GF-D8 (cell line): ENCODE data around the gene TANGO2.

Source experiments
- DNase-seq: peaks from one replicate; lab custom pipeline; 2025; lab: John Stamatoyannopoulos, UW

TANGO2 gene

DNA sequence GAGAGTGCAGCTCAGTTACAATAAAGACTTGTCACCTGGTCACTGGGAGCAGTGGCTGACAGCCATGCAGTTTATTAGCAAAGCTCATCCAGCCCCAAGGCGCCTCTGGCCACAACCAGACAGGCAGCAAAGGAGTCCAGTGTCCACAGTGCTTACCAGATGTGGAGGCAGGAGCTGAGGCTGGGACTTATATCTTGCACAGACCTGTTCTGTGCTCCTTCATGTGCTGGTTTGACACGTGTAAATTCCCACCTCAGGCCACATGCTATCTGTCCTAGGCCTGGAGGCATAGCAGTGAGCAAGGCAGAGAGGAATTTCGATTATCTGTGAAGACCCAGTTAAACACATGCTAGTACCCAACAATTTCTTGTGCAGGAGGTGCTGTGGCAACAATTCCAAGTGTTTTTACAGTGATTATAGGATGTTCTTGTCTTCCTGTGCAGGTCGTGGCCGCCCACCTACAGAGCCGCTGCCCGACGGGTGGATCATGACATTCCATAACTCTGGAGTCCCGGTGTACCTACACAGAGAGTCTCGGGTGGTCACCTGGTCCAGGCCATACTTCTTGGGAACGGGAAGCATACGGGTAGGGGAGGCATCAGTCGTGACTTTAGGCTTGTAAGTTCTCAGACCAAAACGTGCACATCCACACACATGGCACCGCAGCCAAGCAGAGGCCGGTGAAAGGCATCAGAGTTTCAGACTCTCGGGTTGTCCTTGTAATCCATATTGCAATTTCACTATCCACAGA, 68.5 kb downstream of the TANGO2 start:
- no peak for DNase-seq

DNA sequence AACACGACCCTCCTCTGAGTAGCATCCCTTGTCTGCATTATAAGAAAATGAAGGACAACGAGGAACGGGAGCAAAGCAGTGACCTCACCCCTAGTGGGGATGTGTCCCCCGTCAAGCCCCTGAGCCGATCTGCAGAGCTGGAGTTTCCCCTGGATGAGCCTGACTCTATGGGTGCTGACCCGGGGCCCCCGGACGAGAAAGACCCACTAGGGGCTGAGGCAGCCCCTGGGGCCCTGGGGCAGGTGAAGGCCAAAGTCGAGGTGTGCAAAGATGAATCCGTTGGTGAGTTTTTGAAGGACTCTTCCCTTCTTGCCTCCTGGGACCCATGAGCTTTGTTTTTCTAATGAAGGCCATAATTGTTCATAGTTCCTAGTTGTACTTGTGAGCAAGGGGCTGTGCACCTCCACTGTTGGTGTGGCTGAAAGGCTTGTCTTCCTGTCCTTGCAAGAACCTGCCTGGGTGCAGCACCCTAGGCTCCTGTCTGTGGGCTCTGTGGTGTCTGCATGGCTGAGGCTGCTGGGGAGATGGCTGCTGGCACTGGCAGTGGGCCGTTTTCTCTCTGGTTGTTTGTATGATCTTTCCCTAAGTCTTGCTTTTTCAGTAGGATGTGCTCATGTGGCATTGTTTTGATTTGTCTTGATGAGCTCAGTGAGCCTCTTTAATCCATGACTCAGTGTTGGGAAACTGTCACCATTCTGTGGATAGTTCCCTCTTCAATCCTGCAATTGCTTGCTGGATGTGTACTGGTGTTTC, 69.2 kb downstream of the TANGO2 start:
- DNase-seq = no peak

DNA sequence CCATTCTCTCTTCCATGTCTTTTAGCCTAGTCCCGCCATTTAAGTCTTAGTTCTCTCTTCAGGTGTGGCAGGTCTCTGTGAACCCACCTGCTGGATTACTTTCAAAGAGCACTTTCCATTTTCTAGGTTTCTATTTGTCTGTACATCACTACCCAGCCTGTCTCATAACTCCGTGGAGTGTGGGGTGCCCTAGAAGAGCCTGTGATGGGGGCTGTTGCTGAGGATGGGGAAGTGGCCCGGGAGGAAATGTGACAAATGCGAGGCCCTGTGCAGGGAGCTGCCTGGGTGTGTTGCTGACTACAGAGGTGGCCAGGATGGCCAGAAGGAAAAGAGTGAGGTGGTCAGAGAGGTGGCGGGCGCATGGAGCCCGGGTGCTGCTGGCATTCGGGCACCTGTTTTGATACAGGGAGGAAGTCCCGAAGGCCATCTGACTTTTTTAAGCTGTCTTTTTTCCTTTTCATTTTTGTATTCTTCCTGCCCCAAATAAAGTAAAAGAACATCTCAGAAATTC, 69.9 kb downstream of the TANGO2 start:
- DNase-seq = no peak

DNA sequence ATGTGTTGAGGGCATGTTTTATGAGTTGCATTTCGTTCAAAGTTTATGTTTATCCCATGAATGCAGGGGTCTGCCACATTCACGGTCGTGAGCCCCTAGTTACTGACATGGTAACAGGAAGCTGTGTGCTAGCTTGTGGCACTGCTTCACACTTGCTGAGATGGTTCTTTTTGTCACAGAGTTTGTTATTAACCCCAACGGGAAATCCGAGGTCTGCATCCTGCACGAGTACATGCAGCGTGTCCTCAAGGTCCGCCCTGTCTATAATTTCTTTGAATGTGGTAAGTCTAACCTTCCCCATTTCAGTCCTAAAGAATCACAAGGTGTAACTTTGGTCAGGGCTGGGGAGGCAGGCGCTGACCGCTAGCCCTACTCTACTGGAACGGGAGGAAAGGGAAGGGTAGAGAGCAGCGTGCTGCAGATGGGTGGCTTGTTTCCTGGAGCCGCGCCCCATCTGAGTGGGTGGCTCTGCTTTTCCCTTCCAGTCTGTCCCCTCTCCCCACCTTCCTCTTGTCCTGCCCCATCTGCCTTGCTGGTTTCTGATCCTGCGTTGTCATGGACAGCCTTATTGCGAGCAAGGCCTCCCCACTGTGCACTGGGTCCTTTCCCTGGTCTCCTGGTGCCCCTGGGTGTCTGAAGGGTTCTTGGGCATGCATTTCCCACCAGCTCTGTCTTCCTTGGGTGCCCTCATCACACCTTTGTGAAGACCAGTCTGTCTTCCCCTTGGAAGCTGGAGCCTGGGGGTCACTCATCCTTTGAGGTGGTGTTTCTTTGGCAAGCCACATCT, 71.0 kb downstream of the TANGO2 start:
- no peak for DNase-seq

DNA sequence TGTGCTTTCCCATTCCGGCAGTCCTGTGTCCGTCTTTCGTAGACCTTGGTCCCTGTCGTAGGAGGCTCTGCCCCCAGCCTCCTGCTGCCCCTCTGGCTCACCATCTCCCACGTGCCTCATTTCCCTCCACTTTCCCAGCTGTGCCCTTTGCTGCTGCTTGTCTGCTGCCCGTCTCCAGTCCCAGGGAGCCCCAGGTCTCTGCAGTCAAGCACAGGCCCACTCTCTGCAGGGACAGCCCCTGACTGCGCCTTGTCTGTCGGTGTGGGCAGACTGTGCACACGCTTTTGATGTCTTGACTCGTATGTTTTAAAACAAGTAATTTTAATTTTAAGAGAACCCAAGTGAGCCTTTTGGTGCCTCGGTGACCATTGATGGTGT, 71.6 kb downstream of the TANGO2 start:
- no peak for DNase-seq

DNA sequence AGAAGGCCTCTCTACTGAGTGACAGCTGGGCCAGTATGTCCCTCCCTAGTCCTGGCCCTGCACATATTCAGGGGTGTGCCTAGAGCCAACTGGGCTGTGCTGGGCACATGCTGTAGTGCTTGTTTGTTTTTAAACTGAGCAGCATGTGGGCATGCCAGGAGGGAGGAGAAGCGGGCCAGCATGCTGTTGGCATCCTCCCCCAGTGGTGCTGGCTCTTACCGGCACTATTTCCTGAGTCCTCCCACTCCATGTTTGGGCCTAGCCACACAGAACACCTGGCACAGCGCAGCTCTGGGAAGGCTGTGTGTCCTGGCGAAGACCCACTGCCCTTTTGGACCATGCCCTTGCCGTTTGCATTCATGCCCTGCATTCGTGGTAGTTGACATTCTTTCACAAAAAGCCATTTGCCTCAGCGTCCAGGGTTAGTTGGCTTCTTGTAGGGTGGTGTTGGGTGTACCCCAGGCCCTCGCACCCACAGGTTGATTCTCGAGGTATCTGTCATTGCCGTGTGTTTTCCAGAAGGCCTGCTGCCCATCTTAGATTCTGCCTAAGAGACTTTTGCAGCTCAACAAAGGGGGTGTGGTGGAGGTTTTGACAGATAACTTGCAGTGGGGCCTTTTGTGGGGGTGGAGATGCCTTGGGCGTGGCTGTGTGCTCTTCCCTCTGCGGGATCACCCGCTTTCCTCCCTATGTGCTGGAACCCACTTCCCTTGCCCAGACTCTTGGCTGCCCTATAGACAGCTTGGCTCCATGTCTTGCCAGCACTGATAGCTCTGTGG, 72.7 kb downstream of the TANGO2 start:
- DNase-seq = no peak

DNA sequence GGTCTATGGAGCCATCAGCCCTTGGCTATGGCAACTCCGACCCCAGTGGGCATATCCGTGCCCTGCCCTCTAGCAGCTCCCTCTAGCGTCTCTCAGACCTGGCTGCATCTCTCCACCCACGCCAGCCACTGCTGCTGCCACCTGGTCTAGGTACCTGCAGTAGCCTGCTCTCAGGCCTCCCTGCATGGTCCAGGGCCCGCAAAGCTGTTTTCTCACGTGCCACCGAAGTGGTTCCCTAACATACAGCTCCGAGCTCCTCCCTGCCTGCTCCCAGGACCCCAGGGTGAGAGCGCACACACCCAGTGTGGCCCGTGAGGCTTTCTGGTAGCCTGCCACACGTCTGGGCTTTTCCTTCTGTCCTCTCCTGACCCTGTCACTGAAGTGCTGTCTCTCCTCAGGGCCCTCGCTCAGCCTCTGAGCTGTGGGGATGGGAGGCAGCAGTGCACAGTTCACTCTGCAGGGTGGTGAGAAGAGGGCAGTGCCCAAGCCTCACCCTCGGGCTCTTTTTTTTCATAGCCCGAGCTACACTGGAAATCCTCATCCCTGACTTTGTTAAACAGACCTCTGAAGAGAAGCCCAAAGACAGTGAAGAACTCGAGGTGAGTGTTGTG, 73.4 kb downstream of the TANGO2 start:
- DNase-seq = no peak

DNA sequence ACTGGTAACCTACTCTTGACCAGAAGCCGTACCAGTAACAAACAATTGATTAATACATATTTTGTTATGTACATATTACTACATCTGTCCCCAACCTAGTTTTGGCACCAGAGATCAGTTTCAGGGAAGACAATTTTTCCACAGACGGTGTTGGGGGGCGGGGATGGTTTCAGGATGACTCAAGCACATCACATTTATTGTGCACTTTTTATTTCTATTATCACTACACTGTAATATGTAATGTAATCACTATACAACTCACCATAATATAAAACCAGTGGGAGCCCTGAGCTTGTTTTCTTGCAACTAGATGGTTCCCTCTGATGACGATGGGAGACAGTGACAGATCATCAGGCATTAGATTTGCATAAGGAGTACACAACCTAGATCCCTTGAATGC, 74.6 kb downstream of the TANGO2 start:
- no peak for DNase-seq

DNA sequence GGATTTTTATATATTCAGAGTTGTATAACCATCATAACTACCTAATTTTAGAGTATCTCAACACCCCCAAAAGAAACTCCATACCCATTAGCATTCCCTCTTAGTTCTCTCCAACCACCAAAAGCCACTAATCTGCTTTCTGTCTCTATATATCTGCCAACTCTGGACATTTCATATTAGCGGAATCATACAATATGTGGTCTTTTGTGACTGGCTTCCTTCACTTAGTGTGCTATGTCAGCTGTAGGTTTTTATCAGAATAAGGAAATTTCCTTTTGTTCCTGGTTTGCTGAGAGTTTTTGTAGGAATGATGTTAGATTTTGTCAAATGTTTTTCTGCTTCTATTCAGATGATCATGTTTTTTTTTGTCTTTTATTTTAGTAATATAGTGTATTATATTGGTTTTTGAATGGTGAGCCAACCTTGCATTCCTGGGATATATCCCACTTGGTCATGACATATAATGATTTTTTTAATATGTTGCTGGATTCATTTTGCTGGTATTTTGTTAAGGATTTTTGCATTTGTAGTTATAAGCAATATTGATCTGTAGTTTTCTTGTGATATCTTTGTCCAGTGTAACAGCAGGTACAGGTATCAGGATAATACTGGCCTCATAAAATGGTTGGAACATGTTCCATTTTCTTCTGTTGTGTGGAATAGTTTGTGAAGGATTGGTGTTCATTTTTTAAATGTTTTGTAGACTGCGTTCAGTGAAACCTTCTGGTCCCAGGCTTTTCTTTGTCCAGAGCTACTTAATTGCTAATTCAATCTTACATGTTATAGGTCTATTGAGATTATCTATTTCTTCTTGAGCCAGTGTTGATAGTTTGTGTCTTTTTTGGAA, 75.9 kb downstream of the TANGO2 start:
- DNase-seq = no peak

DNA sequence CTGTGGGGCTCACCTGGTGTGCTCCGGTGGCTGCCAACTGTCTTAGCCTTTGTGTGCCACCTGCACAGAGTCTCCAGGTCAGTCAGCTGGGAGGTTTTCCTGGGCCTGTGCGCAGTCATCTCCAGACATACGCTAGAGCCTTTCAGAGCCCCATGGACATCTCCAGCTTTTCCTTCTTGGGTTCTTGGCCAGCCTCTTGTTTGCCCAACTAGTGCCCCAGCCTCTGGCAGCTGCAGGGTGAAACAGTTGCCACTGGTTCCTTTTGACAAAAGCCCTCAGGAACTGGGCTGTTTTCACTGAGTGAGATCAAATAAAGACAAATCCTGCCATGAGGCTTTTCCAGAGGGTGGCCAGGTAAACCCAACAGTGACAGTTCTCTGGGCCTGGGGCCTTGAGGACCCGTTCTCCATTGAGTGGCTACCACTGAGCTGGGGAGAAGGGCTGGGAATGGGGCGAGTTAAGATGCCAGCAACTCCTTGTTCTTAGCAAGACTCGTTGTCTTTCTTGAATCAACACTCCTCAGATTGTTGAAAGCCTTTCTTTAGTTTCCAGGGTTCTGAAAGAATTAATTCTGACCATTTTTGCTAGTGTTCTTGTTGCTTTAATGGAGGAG, 78.3 kb downstream of the TANGO2 start:
- DNase-seq = no peak

DNA sequence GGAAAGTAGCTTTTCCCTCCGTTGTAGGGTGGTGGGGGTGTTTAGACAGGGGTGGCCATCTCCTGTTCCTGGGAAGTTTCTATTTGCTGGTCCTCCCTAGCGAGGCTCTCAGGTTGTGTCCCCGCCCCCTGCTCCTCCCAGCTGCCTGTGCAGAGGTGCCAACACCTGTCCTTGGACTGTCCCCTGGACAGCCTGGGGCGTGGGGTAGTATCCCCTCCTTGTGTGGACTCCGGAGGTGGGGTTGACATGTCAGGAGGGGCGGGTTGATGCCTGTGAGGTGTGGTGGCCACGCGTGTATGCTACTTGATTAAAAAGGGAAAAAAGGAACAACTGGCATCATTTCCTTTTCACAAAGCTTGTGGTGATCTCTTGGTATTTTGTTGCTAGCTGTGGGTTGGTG, 80.7 kb downstream of the TANGO2 start:
- no peak for DNase-seq

DNA sequence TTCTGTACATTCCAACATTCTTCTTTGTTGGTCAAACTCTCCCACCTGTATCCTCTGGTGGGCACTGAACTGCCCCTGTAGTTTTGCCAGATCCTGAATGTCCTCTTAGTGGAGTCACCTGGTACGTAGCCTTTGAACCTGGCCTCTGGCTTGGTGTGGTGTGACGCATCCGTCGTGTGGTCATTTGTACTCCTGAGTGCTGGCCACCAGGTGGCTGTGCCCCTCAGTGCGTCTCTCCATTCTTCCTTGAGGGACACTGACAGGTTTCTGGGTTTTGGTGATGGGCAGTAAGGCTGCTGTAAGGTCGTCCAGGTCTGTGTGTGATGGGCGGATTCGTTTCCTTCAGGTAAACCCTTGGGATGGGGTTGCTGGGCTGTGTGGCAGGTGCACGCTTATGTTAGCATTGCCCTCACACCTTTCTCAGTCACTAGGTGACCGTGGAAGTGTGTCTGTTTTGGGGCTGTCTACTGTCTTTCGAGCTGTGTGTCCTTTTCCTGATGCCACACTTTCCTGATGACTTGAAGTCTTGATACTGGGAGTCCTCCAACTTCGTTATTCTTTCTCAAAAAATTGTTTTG, 81.4 kb downstream of the TANGO2 start:
- no peak for DNase-seq

DNA sequence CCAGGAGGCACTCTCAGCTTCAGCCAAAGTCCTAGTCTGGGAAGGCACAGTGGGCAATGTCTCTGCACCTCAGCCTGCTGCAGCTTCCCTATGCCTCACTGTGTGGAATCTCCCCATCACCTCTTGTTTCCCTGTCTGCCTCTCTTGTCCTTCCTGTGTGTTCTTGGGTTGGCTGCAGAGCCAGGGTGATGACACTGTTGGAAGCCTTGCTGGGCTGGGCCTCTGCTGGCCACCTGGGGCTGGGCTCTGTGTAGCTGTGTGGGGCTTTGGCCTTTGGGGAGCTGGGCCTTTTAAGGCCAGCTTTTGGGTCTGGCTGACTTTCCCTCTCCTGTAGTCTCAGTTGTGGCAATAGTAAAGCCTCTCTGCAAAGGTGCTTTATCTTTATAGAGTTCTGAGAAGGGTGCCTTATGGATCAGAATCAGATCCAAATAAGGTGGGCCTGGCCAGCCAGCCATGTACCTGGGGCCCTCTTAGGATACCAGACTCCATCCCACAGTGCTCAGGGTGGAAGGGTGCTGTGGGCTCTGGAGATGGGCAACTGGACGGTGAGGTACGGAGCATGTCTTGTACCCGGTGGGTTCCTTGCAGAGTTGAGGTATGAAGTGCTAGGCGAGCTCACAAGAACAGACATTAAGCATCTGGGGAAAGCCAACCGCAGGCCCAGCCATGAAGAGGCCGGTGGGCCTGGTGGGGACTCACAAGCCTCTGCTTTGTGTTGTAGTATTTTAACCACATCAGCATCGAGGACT, 84.7 kb downstream of the TANGO2 start:
- no peak for DNase-seq

DNA sequence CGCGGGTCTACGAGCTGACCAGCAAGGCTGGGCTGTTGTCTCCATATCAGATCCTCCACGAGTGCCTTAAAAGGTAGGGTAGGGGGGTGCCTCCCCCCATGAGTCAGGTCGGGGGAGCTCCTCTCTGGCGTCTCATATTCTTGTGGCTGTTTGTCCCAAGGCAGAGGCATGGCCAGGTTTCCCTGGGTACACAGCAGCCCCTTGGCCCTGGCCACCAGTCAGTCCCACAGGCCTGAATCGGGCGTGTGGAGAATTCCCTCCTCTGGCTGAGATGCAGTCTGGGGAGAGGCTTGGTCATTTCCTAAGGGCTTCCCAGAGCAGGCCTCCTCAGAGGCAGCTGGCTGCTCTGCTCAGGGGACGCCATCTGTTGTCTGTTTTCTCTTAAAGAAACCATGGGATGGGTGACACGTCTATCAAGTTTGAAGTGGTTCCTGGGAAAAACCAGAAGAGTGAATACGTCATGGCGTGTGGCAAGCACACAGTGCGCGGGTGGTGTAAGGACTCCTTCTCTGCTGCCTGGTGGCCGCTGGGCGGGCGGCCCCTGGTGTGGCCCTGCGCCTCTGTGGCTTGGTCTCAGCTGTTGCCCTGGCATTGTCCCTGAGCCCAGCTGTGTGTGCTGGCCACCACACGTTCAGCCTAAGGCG, 85.4 kb downstream of the TANGO2 start:
- no peak for DNase-seq

DNA sequence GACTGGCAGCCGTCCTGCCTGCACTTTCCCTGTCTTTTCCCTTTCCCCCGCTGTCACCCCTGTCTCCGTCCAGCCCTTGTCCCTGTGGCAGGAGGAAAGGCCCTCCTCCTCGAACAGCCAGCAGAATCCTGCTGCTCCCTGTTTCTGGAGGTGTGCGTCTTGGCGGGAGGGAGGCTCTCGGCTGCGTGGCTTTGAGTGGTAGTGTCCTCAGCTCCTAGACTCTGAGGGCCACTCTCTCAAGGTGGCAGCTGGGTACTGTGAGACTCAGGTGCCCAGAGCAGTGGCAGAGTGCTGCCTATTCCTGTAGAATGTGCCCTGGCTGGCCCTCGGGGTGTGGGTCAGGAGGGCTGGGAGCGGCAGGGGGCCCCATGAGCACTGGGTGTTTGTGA, 85.9 kb downstream of the TANGO2 start:
- no peak for DNase-seq

DNA sequence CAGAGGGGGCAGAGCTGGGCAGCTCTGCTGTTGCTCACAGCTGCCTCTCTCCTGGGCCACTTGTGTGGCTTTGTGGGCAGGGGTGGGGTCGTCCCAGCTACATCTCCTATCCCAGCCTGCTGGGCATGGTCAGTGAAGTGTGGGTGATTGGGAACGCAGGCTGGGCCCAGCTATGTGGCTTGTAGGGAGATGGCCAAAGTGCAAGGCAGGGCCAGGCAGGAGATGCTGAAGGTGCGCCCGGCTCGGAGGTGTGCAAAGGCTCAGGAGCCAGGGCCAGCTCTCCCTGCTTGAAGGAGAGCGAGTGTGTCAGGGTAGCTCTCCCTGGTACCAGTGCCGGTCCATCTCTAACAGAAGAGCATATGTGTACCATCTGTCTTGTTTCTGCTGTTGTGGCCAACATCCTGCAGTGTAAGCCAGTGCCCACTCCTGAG, 86.6 kb downstream of the TANGO2 start:
- no peak for DNase-seq

DNA sequence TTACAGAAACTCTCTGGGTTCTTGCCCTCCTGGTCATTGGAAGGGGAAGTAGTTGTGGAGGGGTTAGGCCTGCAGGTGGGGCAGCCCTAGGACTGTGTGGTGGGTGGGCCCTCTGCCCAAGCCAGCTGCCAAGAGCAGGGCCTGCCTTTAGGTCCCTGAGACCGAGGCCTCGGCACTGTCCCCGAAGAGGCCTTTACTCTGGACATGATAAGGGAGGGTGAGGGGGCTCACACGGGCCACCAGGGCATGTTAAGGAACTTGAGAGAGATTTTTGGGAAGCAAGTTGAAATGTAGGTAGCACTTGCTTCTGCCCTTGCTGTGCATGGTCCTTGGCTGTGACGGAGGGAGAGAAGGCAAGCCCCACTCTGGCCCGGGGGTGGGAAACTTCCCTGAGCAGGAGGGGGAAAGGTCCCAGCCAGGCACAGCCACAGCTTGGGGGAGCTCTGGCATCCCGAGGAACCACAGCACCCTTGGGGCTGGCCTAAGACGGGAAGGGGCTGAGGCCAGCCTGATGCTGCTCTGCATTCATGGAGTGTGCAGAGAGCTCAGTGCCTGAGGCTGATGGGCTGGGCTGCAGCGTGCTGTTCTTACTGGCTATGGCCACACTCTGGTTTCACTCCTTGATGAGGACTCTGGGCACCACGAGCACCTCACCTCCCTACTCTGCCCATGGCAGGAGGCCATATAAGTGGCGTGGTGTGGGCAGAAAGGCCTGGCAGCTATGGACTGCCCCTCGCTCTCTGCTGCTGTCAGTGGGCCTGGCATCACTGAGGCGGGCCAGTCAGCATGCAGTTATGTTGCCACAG, 87.2 kb downstream of the TANGO2 start:
- no peak for DNase-seq
